ENCODE data around the gene HSFX4.
A peak's percentile ranks its signal among the peaks of the same experiment; 100 is the strongest.
"Not testable (repeated sequence)": the region's sequence is repeated elsewhere in the genome, so short reads cannot be mapped to it uniquely, and the experiment has no call there.

The HSFX4 gene

GRCh38 chrX:149937871-149938426 is 8.6 kb downstream of the HSFX4 start:
- no peak for DNase-seq (ENCODE audit: low read depth)

- DNase-seq (ENCODE audit: low read depth): peak; percentile 82
Measured at GRCh38 chrX:149938427-149938880, 9.1 kb downstream of the HSFX4 start, which contains the start of gene EOLA2. EOLA2 (minus strand) TSS chrX:149938491; CDS start chrX:149933874, 4,617 bp downstream.

DNA sequence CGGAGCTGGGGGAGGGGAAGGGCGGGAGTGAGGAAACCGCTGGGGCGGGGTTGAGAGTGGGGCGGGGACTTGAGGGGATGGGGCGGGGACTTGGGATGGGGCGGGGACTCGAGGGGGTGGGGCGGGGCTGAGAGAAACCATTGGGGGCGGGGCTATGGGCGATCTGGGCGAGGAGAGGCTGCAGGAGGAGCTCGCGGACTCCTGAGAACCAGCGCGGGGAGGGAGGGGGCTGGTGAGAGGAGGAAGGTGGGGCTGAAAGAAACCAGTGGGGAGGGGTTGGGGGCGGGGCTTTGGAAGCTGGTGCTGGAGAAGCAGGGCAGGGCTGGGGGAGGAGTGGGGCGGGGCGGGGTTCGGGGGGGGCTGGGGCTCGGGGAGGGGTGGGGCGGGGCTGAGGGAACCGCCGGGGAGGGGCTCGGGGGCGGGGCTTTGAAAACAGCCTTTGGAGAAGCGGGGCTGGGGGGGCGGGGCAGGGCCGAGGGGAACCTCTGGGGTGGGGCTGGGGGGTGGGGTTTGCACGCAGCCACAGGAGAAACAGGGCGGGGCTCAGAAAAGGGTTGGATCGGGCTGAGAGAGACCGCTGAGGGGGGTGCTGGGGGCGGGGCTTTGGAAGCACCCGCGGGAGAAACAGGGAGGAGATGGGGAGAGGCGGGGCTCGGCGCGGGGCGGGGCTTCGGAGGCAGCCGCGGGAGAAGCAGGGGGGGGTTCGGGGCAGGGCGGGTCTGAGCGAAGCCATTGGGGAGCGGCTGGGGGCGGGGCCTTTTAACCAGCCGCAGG is 9.7 kb downstream of the HSFX4 start:
- peak; percentile 79 for DNase-seq (ENCODE audit: low read depth)

GRCh38 chrX:149939655-149939904 is 10.2 kb downstream of the HSFX4 start:
- no peak for DNase-seq (ENCODE audit: low read depth)

- peak; percentile 84 for DNase-seq (ENCODE audit: low read depth)
Measured at GRCh38 chrX:149939905-149940673, 10.7 kb downstream of the HSFX4 start.

DNA sequence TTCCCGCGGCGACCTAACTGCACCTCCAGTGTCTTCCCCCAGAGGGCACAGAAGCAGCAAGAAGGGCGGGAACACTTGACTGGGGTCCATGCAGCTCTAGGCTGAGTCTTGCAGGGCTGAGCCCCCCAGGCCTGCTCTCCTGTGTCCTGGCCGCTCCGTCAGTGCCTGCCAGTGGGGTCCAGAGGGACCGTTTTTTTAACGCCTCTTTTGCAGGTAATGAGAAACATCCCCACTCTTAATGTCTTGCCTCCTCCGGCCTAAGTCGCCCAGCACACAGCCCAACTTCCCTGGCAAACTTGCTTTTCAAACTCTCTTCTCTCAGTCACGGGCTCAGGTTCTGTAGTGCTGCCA is 11.3 kb downstream of the HSFX4 start:
- not testable (repeated sequence) for DNase-seq (ENCODE audit: low read depth)

DNA sequence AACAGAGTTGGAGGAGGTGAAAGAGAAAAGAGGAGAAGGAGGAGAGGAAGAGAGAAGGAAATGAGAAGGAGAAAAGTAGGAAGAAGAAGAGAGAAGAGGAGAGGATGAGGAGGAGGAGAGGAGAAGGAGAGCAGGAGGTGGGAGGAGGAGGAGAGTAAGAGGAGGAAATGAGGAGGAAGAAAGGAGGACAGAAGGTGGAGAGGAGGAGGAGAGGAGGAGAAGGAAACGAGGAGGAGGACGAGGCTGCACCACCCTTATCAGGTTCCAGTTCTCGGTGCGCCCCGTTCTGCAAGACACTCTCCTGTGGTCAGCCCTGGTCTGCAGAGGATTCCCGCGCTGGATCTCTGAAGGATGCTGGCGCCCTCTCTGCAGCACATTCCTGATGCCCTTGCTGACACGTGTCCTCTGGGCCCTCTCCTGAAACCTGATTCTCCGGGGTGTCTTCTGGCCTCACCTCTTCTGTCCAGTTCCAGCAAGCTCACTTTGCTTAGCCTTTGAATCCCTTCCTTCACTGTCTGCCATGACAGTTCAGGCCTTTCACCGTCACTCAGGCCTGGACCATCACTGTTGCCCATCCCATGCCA is 15.8 kb downstream of the HSFX4 start:
- not testable (repeated sequence) for DNase-seq (ENCODE audit: low read depth)

DNA sequence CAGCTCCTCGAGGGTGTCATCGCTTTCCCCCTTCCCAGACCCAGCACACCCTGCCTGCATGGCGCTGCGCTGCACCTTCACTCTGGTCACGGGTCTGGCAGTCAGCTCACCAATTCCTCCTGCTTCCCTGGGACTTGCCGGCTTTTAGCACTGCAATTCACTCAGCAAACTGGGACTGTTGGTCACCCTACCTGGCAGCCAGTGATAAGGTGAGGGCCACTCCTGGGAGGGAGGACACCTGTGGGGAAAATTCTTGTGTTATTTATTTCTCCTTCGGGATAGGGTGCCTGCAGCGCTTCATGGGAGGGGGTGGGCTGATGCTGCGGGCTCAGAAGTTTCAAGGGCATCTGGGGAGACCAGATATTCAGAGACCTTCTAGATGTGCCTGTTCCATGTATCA is 16.4 kb downstream of the HSFX4 start:
- not testable (repeated sequence) for DNase-seq (ENCODE audit: low read depth)

DNA sequence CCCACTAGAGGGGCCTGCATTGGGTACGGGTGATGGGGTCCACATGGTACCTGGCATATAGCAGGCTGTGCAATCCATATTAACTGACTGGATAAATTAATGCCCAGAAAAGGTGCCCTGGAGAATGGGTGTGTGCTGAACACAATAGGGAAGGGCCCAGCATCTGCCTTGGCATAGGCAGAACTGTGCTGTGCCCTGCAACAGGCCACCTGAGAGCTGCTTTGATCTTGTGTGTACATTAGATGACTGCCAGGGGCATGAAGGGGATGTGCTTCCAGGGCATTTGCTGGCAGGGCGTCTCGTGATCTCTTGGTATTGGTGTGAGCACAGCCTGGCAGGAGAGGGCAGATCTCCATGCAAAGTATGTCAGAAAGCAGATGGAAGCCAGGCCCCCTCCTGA is 17.6 kb downstream of the HSFX4 start:
- DNase-seq (ENCODE audit: low read depth): not testable (repeated sequence)

GRCh38 chrX:149948016-149948415 is 18.6 kb downstream of the HSFX4 start:
- no peak for DNase-seq (ENCODE audit: low read depth)

DNA sequence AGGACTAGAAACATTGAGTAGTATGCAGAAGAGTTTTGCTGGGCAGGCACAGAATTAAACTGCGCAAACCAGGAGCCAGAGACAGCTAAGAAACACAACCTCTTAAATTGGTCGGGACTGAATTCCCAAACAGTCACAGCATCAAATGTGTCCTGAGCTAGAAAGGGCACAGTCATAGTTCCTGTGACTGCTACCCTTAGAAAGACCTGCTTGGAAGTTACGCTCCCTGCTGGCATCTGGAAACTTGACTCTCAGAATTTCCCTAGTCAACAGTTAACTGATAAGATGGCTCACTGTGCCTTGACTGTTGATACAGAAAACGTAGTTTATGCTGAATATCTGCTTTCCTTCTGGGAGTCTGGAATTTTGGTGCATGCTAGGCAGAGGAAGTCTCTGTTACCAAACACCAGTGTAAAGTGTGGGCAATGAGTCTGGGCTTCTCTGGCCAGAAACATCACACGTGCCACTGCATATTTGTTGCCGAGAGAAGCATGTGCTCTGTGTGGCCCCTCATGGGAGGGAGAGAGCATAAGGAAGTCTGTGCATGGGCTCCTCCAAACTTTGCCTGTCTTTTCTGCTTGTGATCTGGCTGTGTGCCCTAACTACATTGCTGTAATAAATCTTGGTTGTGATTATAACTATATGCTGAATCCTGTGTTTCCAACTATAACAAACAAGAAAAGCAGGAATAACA is 20.5 kb downstream of the HSFX4 start:
- DNase-seq (ENCODE audit: low read depth): no peak

- no peak for DNase-seq (ENCODE audit: low read depth)
Measured at GRCh38 chrX:149950681-149951080, 21.3 kb downstream of the HSFX4 start.

DNA sequence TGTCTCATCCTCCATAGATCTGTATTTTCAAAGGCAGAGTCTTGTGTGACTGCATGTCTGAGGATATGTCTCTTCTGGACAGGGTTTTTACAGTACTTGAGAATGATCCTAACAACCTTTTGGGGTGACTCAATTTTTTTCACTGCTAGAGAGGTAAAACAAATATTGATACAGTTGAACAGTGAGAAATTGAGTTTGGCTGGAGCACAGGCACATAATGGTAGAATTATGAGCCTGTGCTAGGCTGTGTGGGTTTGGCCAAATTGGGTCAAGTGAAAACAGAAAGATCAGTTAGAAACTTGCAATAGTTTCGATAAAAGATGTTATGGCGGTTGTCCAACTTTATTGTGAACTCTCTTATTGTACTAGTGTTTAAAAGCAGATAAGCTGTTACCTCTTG is 32.2 kb downstream of the HSFX4 start:
- no peak for DNase-seq (ENCODE audit: low read depth)

- no peak for DNase-seq (ENCODE audit: low read depth)
Measured at GRCh38 chrX:149962010-149962409, 32.6 kb downstream of the HSFX4 start.

- DNase-seq (ENCODE audit: low read depth): no peak
Measured at GRCh38 chrX:149962859-149963757, 33.7 kb downstream of the HSFX4 start.

DNA sequence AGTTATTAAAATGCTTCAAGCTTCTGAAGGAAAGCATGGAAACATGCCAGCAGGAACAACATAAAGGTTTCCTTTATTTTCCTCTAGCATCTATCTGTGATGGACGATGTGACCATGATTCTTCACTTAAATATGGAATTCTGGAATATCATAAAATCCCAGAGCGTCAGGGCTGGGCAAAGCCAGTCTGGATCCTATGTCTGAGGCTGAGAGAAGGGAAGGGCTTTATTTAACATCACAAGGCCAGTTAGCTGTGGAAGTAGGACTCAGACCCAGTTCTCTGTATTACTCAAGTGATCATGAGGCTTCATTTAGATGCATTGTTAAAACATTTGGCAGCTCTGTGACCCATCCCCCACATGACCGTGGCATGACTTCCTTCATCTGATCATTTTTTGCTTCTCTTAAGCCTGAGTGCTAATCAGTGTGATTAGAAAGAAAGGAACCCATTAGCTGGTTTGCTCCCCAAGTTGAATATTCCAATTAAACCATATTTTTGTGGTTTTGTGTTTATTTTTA is 49.8 kb downstream of the HSFX4 start:
- DNase-seq (ENCODE audit: low read depth): no peak
